Astrocyte (in vitro differentiated cells and primary cell): ENCODE results near the gene DNMT3B. TPM values are rescaled to one million over a fixed set of nuclear protein-coding genes. Genes with fewer than 3 reads are reported as not detected.
A peak's percentile ranks its signal among the peaks of the same experiment; 100 is the strongest.
"Not testable (repeated sequence)": the region's sequence is repeated elsewhere in the genome, so short reads cannot be mapped to it uniquely, and the experiment has no call there.

Source experiments
- DNase-seq: peaks from one replicate; pipeline ENCODE4 v3.0.0-alpha.2; 2010; ENCODE audit warnings: low read depth
- FAIRE-seq: peaks from 2 replicates; lab custom pipeline; 2011; peaks lifted over from hg19 to GRCh38; lab: Jason Lieb, UNC
- H2AFZ ChIP-seq: 2 replicates; pipeline ENCODE4 v1.6.0; 2012; ENCODE audit warnings: low read depth, low read length, inconsistent platforms
- H3K27ac ChIP-seq: 2 replicates; pipeline ENCODE4 v1.5.1; 2011; ENCODE audit warnings: low read depth, low read length, inconsistent platforms
- H3K27me3 ChIP-seq: 2 replicates; pipeline ENCODE4 v1.6.0; 2011; ENCODE audit warnings: low read length, inconsistent platforms; ENCODE audit not compliant: insufficient read depth
- H3K36me3 ChIP-seq: 2 replicates; pipeline ENCODE4 v1.5.1; 2011; ENCODE audit warnings: low read length, inconsistent platforms; ENCODE audit not compliant: insufficient read depth
- H3K4me1 ChIP-seq: 2 replicates; pipeline ENCODE4 v1.5.1; 2011; ENCODE audit warnings: low read length, inconsistent platforms; ENCODE audit not compliant: insufficient read depth
- H3K4me2 ChIP-seq: 2 replicates; pipeline ENCODE4 v1.6.0; 2012; ENCODE audit warnings: low read length, inconsistent platforms
- H3K4me3 ChIP-seq: 2 replicates; pipeline ENCODE4 v1.5.1; 2011; ENCODE audit warnings: low read depth, mild to moderate bottlenecking, low read length, inconsistent platforms; ENCODE audit not compliant: insufficient read depth
- H3K79me2 ChIP-seq: 2 replicates; pipeline ENCODE4 v1.6.0; 2012; ENCODE audit warnings: mild to moderate bottlenecking, low read length, inconsistent platforms; ENCODE audit not compliant: insufficient read depth
- H3K9ac ChIP-seq: 2 replicates; pipeline ENCODE4 v1.6.0; 2012; ENCODE audit warnings: mild to moderate bottlenecking, low read length, inconsistent platforms
- H3K9me3 ChIP-seq: 2 replicates; pipeline ENCODE4 v1.5.1; 2012; ENCODE audit warnings: low read depth, mild to moderate bottlenecking, low read length, inconsistent platforms; ENCODE audit not compliant: insufficient read depth
- H4K20me1 ChIP-seq: 2 replicates; pipeline ENCODE4 v1.6.0; 2012; ENCODE audit warnings: low read length, inconsistent platforms; ENCODE audit not compliant: insufficient read depth
- H3K27ac Mint-ChIP-seq: one replicate; pipeline ENCODE4 v1.8.0; 2021; ENCODE audit warnings: mild to moderate bottlenecking, mixed read lengths; ENCODE audit not compliant: unreplicated experiment
- H3K27me3 Mint-ChIP-seq: one replicate; pipeline ENCODE4 v1.8.0; 2021; ENCODE audit warnings: low read depth, mixed read lengths; ENCODE audit not compliant: unreplicated experiment
- H3K36me3 Mint-ChIP-seq: one replicate; pipeline ENCODE4 v1.8.0; 2021; ENCODE audit warnings: low read depth, mixed read lengths; ENCODE audit not compliant: unreplicated experiment
- H3K4me1 Mint-ChIP-seq: one replicate; pipeline ENCODE4 v1.8.0; 2021; ENCODE audit warnings: low read depth, mixed read lengths; ENCODE audit not compliant: unreplicated experiment
- H3K4me3 Mint-ChIP-seq: one replicate; pipeline ENCODE4 v1.8.0; 2021; ENCODE audit warnings: mild to moderate bottlenecking, moderate library complexity, mixed read lengths; ENCODE audit not compliant: unreplicated experiment
- H3K9me3 Mint-ChIP-seq: one replicate; pipeline ENCODE4 v1.8.0; 2021; ENCODE audit warnings: mild to moderate bottlenecking, mixed read lengths; ENCODE audit not compliant: unreplicated experiment
- EZH2 ChIP-seq: IDR thresholded peaks from 2 replicates; pipeline ENCODE4 v1.6.1; 2012; ENCODE audit warnings: mild to moderate bottlenecking, low read length, inconsistent platforms; ENCODE audit not compliant: insufficient read depth
- total RNA-seq: library from RNA; stranded (reverse); gene quantifications from 2 replicates; pipeline ENCODE4 v1.2.1, GENCODE V29; 2021
- TF ChIP-seq, protein P1 (sequence below): IDR thresholded peaks from 2 replicates; pipeline ENCODE4 v1.5.1; 2011; ENCODE audit warnings: low read depth, mild to moderate bottlenecking, inconsistent platforms, low read length, moderate library complexity; ENCODE audit not compliant: insufficient read depth

Gene DNMT3B
- total RNA-seq, 1 donor from 2014 or later: 5.0 TPM

DNA sequence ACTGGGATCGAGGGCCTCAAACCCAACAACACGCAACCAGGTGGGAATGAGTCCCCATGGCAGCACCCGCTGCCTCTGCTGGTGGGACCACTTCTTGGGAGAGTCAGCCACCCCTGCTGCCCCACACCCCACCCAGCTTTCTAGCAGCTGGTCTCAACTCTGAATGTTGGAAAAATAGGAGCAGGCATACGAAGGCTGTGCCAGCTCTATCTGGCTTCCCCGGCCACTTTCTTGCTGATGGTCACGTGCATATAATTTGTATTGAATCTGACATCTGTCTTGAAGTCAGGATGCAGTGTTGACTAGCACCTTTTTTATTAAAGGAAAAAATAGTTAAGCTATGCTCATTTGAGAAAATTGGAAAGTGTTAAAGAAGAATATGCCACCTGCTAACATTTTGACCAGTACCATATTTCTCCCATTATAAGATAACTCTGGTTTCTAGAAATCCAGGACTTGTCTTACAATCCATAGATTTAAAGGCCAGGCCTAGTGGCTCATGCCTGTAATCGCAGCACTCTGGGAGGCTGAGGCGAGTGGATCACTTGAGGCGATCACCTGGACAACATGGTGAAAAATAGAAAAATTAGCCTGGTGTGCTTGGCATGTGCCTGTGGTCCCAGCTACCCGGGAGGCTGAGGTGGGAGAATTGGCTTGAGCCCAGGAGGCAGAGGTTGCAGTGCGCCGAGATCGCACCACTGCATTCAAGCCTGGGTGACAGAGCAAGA is 30.7 kb downstream of the DNMT3B start:
- DNase-seq: no peak
- Histone ChIP-seq H3K27ac (no peak overlapping the region), H3K9ac (no peak overlapping the region), H3K79me2 (no peaks in the 10 kb centered on the region), H3K4me3 (no peak overlapping the region), H3K9me3 (no peaks in the 10 kb centered on the region), H4K20me1 (no peaks in the 10 kb centered on the region), H3K27me3 (no peaks in the 10 kb centered on the region), H3K4me2 (peak overlapping the region; percentile 8), H2AFZ (no peak overlapping the region), H3K4me1 (no peaks in the 10 kb centered on the region), H3K36me3 (peaks cover 7% of the 10 kb centered on the region)
- peaks cover 2% of the 10 kb centered on the region for H3K9me3 Mint-ChIP-seq
- peaks cover 5% of the 10 kb centered on the region for H3K36me3 Mint-ChIP-seq
- H3K27ac Mint-ChIP-seq: peak overlapping the region; percentile 77
- no peak for FAIRE-seq
- TF ChIP-seq EZH2: no peak
- TF ChIP-seq, protein P1, sequence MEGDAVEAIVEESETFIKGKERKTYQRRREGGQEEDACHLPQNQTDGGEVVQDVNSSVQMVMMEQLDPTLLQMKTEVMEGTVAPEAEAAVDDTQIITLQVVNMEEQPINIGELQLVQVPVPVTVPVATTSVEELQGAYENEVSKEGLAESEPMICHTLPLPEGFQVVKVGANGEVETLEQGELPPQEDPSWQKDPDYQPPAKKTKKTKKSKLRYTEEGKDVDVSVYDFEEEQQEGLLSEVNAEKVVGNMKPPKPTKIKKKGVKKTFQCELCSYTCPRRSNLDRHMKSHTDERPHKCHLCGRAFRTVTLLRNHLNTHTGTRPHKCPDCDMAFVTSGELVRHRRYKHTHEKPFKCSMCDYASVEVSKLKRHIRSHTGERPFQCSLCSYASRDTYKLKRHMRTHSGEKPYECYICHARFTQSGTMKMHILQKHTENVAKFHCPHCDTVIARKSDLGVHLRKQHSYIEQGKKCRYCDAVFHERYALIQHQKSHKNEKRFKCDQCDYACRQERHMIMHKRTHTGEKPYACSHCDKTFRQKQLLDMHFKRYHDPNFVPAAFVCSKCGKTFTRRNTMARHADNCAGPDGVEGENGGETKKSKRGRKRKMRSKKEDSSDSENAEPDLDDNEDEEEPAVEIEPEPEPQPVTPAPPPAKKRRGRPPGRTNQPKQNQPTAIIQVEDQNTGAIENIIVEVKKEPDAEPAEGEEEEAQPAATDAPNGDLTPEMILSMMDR: no peak
- H3K4me1 Mint-ChIP-seq: peaks cover 25% of the 10 kb centered on the region
- H3K27me3 Mint-ChIP-seq: no peaks in the 10 kb centered on the region
- no peak overlapping the region for H3K4me3 Mint-ChIP-seq

- H3K27me3 Mint-ChIP-seq: no peaks in the 10 kb centered on the region
- no peaks in the 10 kb centered on the region for H3K79me2 ChIP-seq
- no peak overlapping the region for H3K9ac ChIP-seq
- peaks cover 2% of the 10 kb centered on the region for H3K9me3 Mint-ChIP-seq
- TF ChIP-seq, protein P1: no peak
- TF ChIP-seq EZH2: no peak
- FAIRE-seq (no peak), DNase-seq (no peak)
- peaks cover 8% of the 10 kb centered on the region for H3K36me3 Mint-ChIP-seq
- peak overlapping the region; percentile 90 for H3K27ac Mint-ChIP-seq
- H3K9me3 ChIP-seq: no peaks in the 10 kb centered on the region
- H3K4me3 Mint-ChIP-seq: no peak overlapping the region
- no peak overlapping the region for H3K4me3 ChIP-seq
- peaks cover 17% of the 10 kb centered on the region for H3K36me3 ChIP-seq
- H2AFZ ChIP-seq: no peak overlapping the region
- peaks cover 23% of the 10 kb centered on the region for H3K4me1 Mint-ChIP-seq
- no peaks in the 10 kb centered on the region for H3K4me1 ChIP-seq
- no peaks in the 10 kb centered on the region for H3K27me3 ChIP-seq
- H3K4me2 ChIP-seq: no peak overlapping the region
- H3K27ac ChIP-seq: no peak overlapping the region
- H4K20me1 ChIP-seq: no peaks in the 10 kb centered on the region
Observed at GRCh38 chr20:32796383-32796948, 34.3 kb downstream of the DNMT3B start.

DNA sequence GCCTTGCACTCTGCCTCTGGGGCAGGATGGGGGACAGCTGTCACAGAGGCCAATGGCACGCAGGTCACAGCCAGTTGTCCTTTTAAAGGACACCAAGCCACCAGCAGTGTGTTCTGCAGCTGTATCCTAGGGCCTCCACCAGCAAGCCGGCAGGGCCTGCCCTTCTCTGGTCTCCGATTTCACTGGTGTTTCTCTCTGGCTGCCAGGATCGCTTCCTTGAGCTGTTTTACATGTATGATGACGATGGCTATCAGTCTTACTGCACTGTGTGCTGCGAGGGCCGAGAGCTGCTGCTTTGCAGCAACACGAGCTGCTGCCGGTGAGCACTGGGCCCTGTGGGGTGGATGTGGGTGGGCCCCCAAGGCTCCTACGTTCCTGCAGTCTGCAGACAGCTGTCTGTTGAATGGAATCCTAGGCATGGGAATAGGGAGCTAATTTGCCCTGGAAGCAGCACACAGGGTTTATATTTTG is 34.8 kb downstream of the DNMT3B start:
- Histone ChIP-seq H3K36me3 (peaks cover 17% of the 10 kb centered on the region), H4K20me1 (no peaks in the 10 kb centered on the region), H3K27ac (no peak overlapping the region), H2AFZ (no peak overlapping the region), H3K4me1 (no peaks in the 10 kb centered on the region), H3K79me2 (no peaks in the 10 kb centered on the region), H3K9ac (no peak overlapping the region), H3K4me2 (no peak overlapping the region), H3K9me3 (no peaks in the 10 kb centered on the region), H3K4me3 (no peak overlapping the region), H3K27me3 (no peaks in the 10 kb centered on the region)
- DNase-seq: no peak
- Mint-ChIP-seq H3K9me3 (peaks cover 2% of the 10 kb centered on the region), H3K27me3 (no peaks in the 10 kb centered on the region), H3K36me3 (peaks cover 8% of the 10 kb centered on the region), H3K27ac (peak overlapping the region; percentile 90), H3K4me3 (no peak overlapping the region), H3K4me1 (peaks cover 19% of the 10 kb centered on the region)
- no peak for FAIRE-seq
- no peak for TF ChIP-seq EZH2

GRCh38 chr20:32797571-32797970 is 35.4 kb downstream of the DNMT3B start:
- not testable (repeated sequence) for H3K27me3 ChIP-seq, H3K4me2 ChIP-seq, DNase-seq, H3K4me3 Mint-ChIP-seq, FAIRE-seq, H4K20me1 ChIP-seq, H3K27ac Mint-ChIP-seq, H3K9me3 Mint-ChIP-seq, H3K27ac ChIP-seq, H3K9me3 ChIP-seq, H2AFZ ChIP-seq, H3K9ac ChIP-seq, H3K4me1 ChIP-seq, H3K4me3 ChIP-seq, H3K79me2 ChIP-seq, H3K27me3 Mint-ChIP-seq
- Mint-ChIP-seq H3K36me3 (peaks cover 12% of the 10 kb centered on the region), H3K4me1 (peaks cover 16% of the 10 kb centered on the region)
- peaks cover 17% of the 10 kb centered on the region for H3K36me3 ChIP-seq
